ENCODE results near the gene GDA. TPM values are rescaled to one million over a fixed set of nuclear protein-coding genes. Genes with fewer than 3 reads are reported as not detected.

The GDA gene
- 0.30 TPM for total RNA-seq
- long read RNA-seq, result 0 reads

- Histone ChIP-seq H3K9me3 (no peaks in the 10 kb centered on the region), H3K27ac (no peak within 1 kb of the TSS), H3K4me3 (peak within 1 kb of the TSS; percentile 23), H3K4me1 (peaks cover 6% of the 10 kb centered on the region), H3K36me3 (no peaks in the 10 kb centered on the region), H3K27me3 (ENCODE audit: low read depth) (peaks cover 22% of the 10 kb centered on the region)
- intact Hi-C loops (cut with DNase I), result no loop called here
- DNase-seq (no peak), ATAC-seq (peak in 1 of 2 donors; percentile 53)
- no peak for TF ChIP-seq CTCF (IDR thresholded peaks at IDR 0.05)
These were observed at the start of gene GDA for GRCh38 chr9:72149231-72149975. GDA (plus strand) TSS chr9:72149440; CDS start chr9:72149560, 120 bp downstream.

- DNase-seq (no peak), ATAC-seq (no peak)
- Histone ChIP-seq H3K4me3 (no peak overlapping the region), H3K9me3 (no peaks in the 10 kb centered on the region), H3K27me3 (ENCODE audit: low read depth) (no peaks in the 10 kb centered on the region), H3K27ac (no peak overlapping the region), H3K36me3 (no peaks in the 10 kb centered on the region), H3K4me1 (no peaks in the 10 kb centered on the region)
- intact Hi-C loops (cut with DNase I), result no loop called here
- no peak for TF ChIP-seq CTCF (IDR thresholded peaks at IDR 0.05)
These were observed 46.7 kb upstream of the GDA start for GRCh38 chr9:72102520-72102919.

GRCh38 chr9:72113056-72113455 lies 36.2 kb upstream of the GDA start:
- no peak overlapping the region for H3K4me3 ChIP-seq
- no peak for ATAC-seq
- no peaks in the 10 kb centered on the region for H3K9me3 ChIP-seq
- no peak overlapping the region for H3K27ac ChIP-seq
- intact Hi-C loops (cut with DNase I), result no loop called here
- no peak for DNase-seq
- H3K4me1 ChIP-seq, result no peaks in the 10 kb centered on the region
- no peaks in the 10 kb centered on the region for H3K36me3 ChIP-seq
- TF ChIP-seq CTCF (IDR thresholded peaks at IDR 0.05), result no peak
- no peaks in the 10 kb centered on the region for H3K27me3 ChIP-seq (ENCODE audit: low read depth)

- Histone ChIP-seq H3K9me3 (no peaks in the 10 kb centered on the region), H3K4me1 (no peaks in the 10 kb centered on the region), H3K27me3 (ENCODE audit: low read depth) (no peaks in the 10 kb centered on the region), H3K4me3 (no peak overlapping the region), H3K27ac (no peak overlapping the region), H3K36me3 (no peaks in the 10 kb centered on the region)
- TF ChIP-seq CTCF (IDR thresholded peaks at IDR 0.05), result no peak
- intact Hi-C loops (cut with DNase I), result no loop called here
- DNase-seq (no peak), ATAC-seq (no peak)
These were observed 29.4 kb upstream of the GDA start for GRCh38 chr9:72119853-72120252.

DNA sequence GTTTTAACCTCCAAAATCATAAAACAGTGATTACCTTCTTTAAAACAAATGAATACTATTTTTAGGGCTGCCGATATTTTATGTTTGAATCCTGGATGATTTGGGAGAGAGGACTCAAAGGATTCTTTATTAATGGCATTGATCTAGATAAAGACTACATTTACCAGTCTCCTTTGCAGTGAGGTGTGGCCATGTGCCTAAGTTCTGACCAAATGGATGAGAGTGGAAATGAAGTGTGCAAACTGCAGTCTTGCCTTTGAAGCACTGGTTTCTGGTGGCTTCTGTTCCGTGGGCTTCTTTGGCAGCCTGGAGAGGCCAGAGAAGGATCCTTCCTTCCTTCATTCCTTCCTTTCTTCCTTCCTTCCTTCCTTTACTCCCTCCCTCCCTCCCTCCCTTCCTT lies 24.3 kb upstream of the GDA start:
- TF ChIP-seq CTCF (IDR thresholded peaks at IDR 0.05), result no peak
- Histone ChIP-seq H3K27me3 (ENCODE audit: low read depth) (no peaks in the 10 kb centered on the region), H3K4me3 (no peak overlapping the region), H3K36me3 (no peaks in the 10 kb centered on the region), H3K27ac (no peak overlapping the region), H3K4me1 (no peaks in the 10 kb centered on the region), H3K9me3 (no peaks in the 10 kb centered on the region)
- ATAC-seq (no peak), DNase-seq (no peak)
- intact Hi-C loops (cut with DNase I), result no loop called here

All from lower lobe of right lung (tissue), 2 donors.